ENCODE measurements around the gene CDR2L. TPM values are rescaled to one million over a fixed set of nuclear protein-coding genes. Genes with fewer than 3 reads are reported as not detected.

Gene CDR2L
- total RNA-seq, 2 experiments from 2014 or later, result 0.08 TPM; not detected in 1

- H3K4me3 Mint-ChIP-seq, result no peak overlapping the region
- CTCF ChIA-PET, result no interaction called here
Observed at GRCh38 chr17:74946641-74947040, 40.8 kb upstream of the CDR2L start.

GRCh38 chr17:74947041-74947754 lies 40.2 kb upstream of the CDR2L start:
- Mint-ChIP-seq H3K4me1 (ENCODE audit: low read depth) (no peaks in the 10 kb centered on the region), H3K4me3 (no peak overlapping the region), H3K27me3 (peaks cover 19% of the 10 kb centered on the region), H3K36me3 (ENCODE audit: low read depth) (no peaks in the 10 kb centered on the region), H3K27ac (no peak overlapping the region), H3K9me3 (no peaks in the 10 kb centered on the region)
- CTCF ChIA-PET, result no interaction called here
- ATAC-seq (ENCODE audit: poor library complexity) (no peak), DNase-seq (no peak)
- peaks cover 0 to 3% of the 10 kb centered on the region in 2 experiments for H3K9me3 ChIP-seq (ENCODE audit: control insufficient read depth in 1 of 2, insufficient read depth in 1 of 2, low read length in 2 of 2)
- TF ChIP-seq CTCF (IDR thresholded peaks at IDR 0.05), result no peak
- no peaks in the 10 kb centered on the region for H3K36me3 ChIP-seq (ENCODE audit: insufficient read depth, low read length)
- no peak overlapping the region for H3K4me3 ChIP-seq (ENCODE audit: low read length)
- no peaks in the 10 kb centered on the region for H3K4me1 ChIP-seq (ENCODE audit: insufficient read depth, low read length)
- peaks cover 0 to 2% of the 10 kb centered on the region in 2 experiments for H3K27me3 ChIP-seq (ENCODE audit: control insufficient read depth in 1 of 2, insufficient read depth in 2 of 2, low read length in 2 of 2)
- intact Hi-C loops (cut with DNase I, micrococcal nuclease), result no loop called here
- H3K27ac ChIP-seq (ENCODE audit: low read depth in 1 of 2, low read length in 2 of 2), result no peak overlapping the region
- POLR2A ChIA-PET, result no interaction called here

More at GRCh38 chr17:74946641-74947040, 40.8 kb upstream of the CDR2L start:
- Mint-ChIP-seq H3K4me1 (ENCODE audit: low read depth) (no peaks in the 10 kb centered on the region), H3K27me3 (peaks cover 25% of the 10 kb centered on the region), H3K9me3 (no peaks in the 10 kb centered on the region), H3K27ac (no peak overlapping the region), H3K36me3 (ENCODE audit: low read depth) (no peaks in the 10 kb centered on the region)
- no peak overlapping the region for H3K27ac ChIP-seq (ENCODE audit: low read depth in 1 of 2, low read length in 2 of 2)
- H3K9me3 ChIP-seq (ENCODE audit: control insufficient read depth in 1 of 2, insufficient read depth in 1 of 2, low read length in 2 of 2), result peaks cover 0 to 3% of the 10 kb centered on the region in 2 experiments
- intact Hi-C loops (cut with DNase I, micrococcal nuclease), result no loop called here
- DNase-seq, result no peak
- TF ChIP-seq CTCF (IDR thresholded peaks at IDR 0.05), result no peak
- no peaks in the 10 kb centered on the region for H3K4me1 ChIP-seq (ENCODE audit: insufficient read depth, low read length)
- peaks cover 0 to 2% of the 10 kb centered on the region in 2 experiments for H3K27me3 ChIP-seq (ENCODE audit: control insufficient read depth in 1 of 2, insufficient read depth in 2 of 2, low read length in 2 of 2)
- H3K4me3 ChIP-seq (ENCODE audit: low read length), result no peak overlapping the region
- no peak for ATAC-seq (ENCODE audit: poor library complexity)
- H3K36me3 ChIP-seq (ENCODE audit: insufficient read depth, low read length), result no peaks in the 10 kb centered on the region
- POLR2A ChIA-PET, result no interaction called here

GRCh38 chr17:74949455-74950115 lies 37.8 kb upstream of the CDR2L start:
- ATAC-seq (ENCODE audit: poor library complexity) (no peak), DNase-seq (no peak)
- no peaks in the 10 kb centered on the region for H3K27me3 ChIP-seq (ENCODE audit: control insufficient read depth in 1 of 2, insufficient read depth in 2 of 2, low read length in 2 of 2)
- Mint-ChIP-seq H3K36me3 (ENCODE audit: low read depth) (no peaks in the 10 kb centered on the region), H3K27ac (no peak overlapping the region), H3K4me1 (ENCODE audit: low read depth) (no peaks in the 10 kb centered on the region), H3K9me3 (no peaks in the 10 kb centered on the region), H3K4me3 (no peak overlapping the region), H3K27me3 (peaks cover 10% of the 10 kb centered on the region)
- CTCF ChIA-PET, result no interaction called here
- POLR2A ChIA-PET, result no interaction called here
- H3K9me3 ChIP-seq (ENCODE audit: control insufficient read depth in 1 of 2, insufficient read depth in 1 of 2, low read length in 2 of 2), result peaks cover 0 to 3% of the 10 kb centered on the region in 2 experiments
- no peaks in the 10 kb centered on the region for H3K4me1 ChIP-seq (ENCODE audit: insufficient read depth, low read length)
- H3K4me3 ChIP-seq (ENCODE audit: low read length), result no peak overlapping the region
- intact Hi-C loops (cut with DNase I, micrococcal nuclease), result loop anchor here in 1 of 2 experiments (10.0 kb wide), 1 partner anchor 155 kb away; no protein-coding TSS in a partner anchor
- H3K27ac ChIP-seq (ENCODE audit: low read depth in 1 of 2, low read length in 2 of 2), result no peak overlapping the region
- TF ChIP-seq CTCF (IDR thresholded peaks at IDR 0.05), result no peak
- H3K36me3 ChIP-seq (ENCODE audit: insufficient read depth, low read length), result no peaks in the 10 kb centered on the region
